Psoas muscle (tissue), 8 donors: Measurements from ENCODE around the gene FOXP4. TPM values are rescaled to one million over a fixed set of nuclear protein-coding genes. Genes with fewer than 3 reads are reported as not detected.
A peak's percentile ranks its signal among the peaks of the same experiment; 100 is the strongest.

Experiments used
- ATAC-seq, 4 donors: fragments of 200-7000 bp; cut with Tn5 transposase; one replicate each; pipeline ENCODE4 v1.9.1; 2020; ENCODE audit warnings: moderate library complexity in 3 of 4, mild to moderate bottlenecking in 2 of 4
- DNase-seq, 2 donors: peaks; one replicate each; pipeline ENCODE4 v3.0.0-alpha.2; 2020
- H3K27ac ChIP-seq: fragments of 200-600 bp; one replicate; pipeline ENCODE4 v1.8.0; 2022
- H3K27me3 ChIP-seq, 3 donors: fragments of 200-600 bp in 1 of 3; one replicate each; pipeline versions ENCODE4 v1.6.1 to v1.8.0; 2013 to 2022; ENCODE audit warnings: low read length in 2 of 3, mild to moderate bottlenecking in 2 of 3, moderate library complexity in 1 of 3; ENCODE audit not compliant: insufficient read depth in 3 of 3
- H3K36me3 ChIP-seq, 2 donors: fragments of 200-600 bp in 1 of 2; one replicate each; pipeline versions ENCODE4 v1.6.1 to v1.8.0; 2013 to 2022; ENCODE audit warnings: low read depth in 1 of 2, mild to moderate bottlenecking in 1 of 2, moderate library complexity in 1 of 2; ENCODE audit not compliant: insufficient read depth in 1 of 2
- H3K4me1 ChIP-seq: fragments of 200-600 bp; one replicate; pipeline ENCODE4 v1.8.0; 2022
- H3K4me3 ChIP-seq: fragments of 200-600 bp; one replicate; pipeline ENCODE4 v1.8.0; 2022; ENCODE audit warnings: mild to moderate bottlenecking
- H3K9me3 ChIP-seq: fragments of 200-600 bp; one replicate; pipeline ENCODE4 v1.8.0; 2022
- CTCF ChIP-seq: fragments of 200-600 bp; IDR thresholded peaks from one replicate; pipeline ENCODE4 v1.8.0; 2022; ENCODE audit warnings: antibody characterized with exemption
- WGBS, 3 donors: extraction: QIAGEN DNeasy Blood & Tissue Kit; methylation state at CpG; one replicate each; pipeline versions ENCODE4 v1.1.6 to v1.1.7; 2013; 5-methylcytosine and 5-hydroxymethylcytosine counted together
- intact Hi-C, 2 donors: fragments of 100-400 bp; cut with DNase I; formaldehyde crosslinking; loops; one replicate each; pipeline versions ENCODE4 v1.11.0 to v1.14.2; 2022
- polyA plus RNA-seq, 3 donors: library from polyadenylated mRNA; stranded (reverse); fragments of 200-250 nt; gene quantifications; one replicate each; pipeline ENCODE4 v1.2.3, GENCODE V29; 2013
- total RNA-seq, 4 donors: library from RNA; stranded (reverse); fragmentation: NEBNext Ultra II Directional in 2 of 4; extraction: Animal tissue kit (Norgen Biotek cat#: 25700) in 2 of 4; gene quantifications; one replicate each; pipeline versions ENCODE4 v1.2.1 to v1.2.4, GENCODE V29; 2021 to 2023
- donor health status: healthy with polysubstance abuse.
- donor health status: DM: no; HTN: no; CAD: no; lungs with moderate emphysema.
- donor health status: Bipolar disorder and iron deficiency.
- donor health status: healthy.
- donor health status: DM: yes; HTN: yes; CAD: no.
- donor health status: DM: no; HTN: no; CAD: no.
- donor health status: DM: no; HTN: no; CAD: no.
- donor health status: DM: yes; HTN: yes; CAD: no.

FOXP4 gene
- total and polyA plus RNA-seq, 7 donors = 4.6 to 12.2 (median 7.5) TPM

GRCh38 chr6:41564448-41565142 is 18.4 kb downstream of the FOXP4 start:
- H3K27ac ChIP-seq = no peak overlapping the region
- TF ChIP-seq CTCF = no peak
- intact Hi-C loops = no loop called here
- H3K4me1 ChIP-seq = peaks cover 18% of the 10 kb centered on the region
- peak in 1 of 2 donors; percentile 12 for DNase-seq
- no peaks in the 10 kb centered on the region for H3K9me3 ChIP-seq
- H3K4me3 ChIP-seq = no peak overlapping the region
- 96 to 98% (median 97%) methylated on average over 5 of the region's 5 CpGs for whole genome bisulfite sequencing, 3 donors
- no peaks in the 10 kb centered on the region for H3K27me3 ChIP-seq
- H3K36me3 ChIP-seq = peaks cover 0 to 37% of the 10 kb centered on the region in 2 donors
- no peak for ATAC-seq

- intact Hi-C loops = no loop called here
- H3K4me3 ChIP-seq = no peak overlapping the region
- peaks cover 0 to 37% of the 10 kb centered on the region in 2 donors for H3K36me3 ChIP-seq
- H3K4me1 ChIP-seq = peaks cover 18% of the 10 kb centered on the region
- H3K27ac ChIP-seq = no peak overlapping the region
- 95 to 96% (median 95%) methylated on average over 13 of the region's 13 CpGs for WGBS, 3 donors
- no peaks in the 10 kb centered on the region for H3K9me3 ChIP-seq
- DNase-seq = peak in 1 of 2 donors; percentile 28
- TF ChIP-seq CTCF = no peak
- no peak for ATAC-seq
- H3K27me3 ChIP-seq = no peaks in the 10 kb centered on the region
Measured at GRCh38 chr6:41565701-41566100, 19.5 kb downstream of the FOXP4 start.

GRCh38 chr6:41566961-41567360 is 20.8 kb downstream of the FOXP4 start:
- peaks cover 14% of the 10 kb centered on the region for H3K4me1 ChIP-seq
- no peak overlapping the region for H3K27ac ChIP-seq
- H3K4me3 ChIP-seq = no peak overlapping the region
- no peak for TF ChIP-seq CTCF
- peaks cover 0 to 37% of the 10 kb centered on the region in 2 donors for H3K36me3 ChIP-seq
- no peaks in the 10 kb centered on the region for H3K9me3 ChIP-seq
- intact Hi-C loops = no loop called here
- DNase-seq = no peak
- 88 to 95% (median 94%) methylated on average over 1 of the region's 1 CpG for WGBS, 3 donors
- ATAC-seq = no peak
- H3K27me3 ChIP-seq = no peaks in the 10 kb centered on the region

- no peak for TF ChIP-seq CTCF
- Histone ChIP-seq H3K27ac (no peak overlapping the region), H3K4me1 (peaks cover 11% of the 10 kb centered on the region), H3K4me3 (no peak overlapping the region), H3K27me3 (no peaks in the 10 kb centered on the region), H3K36me3 (peaks cover 0 to 37% of the 10 kb centered on the region in 2 donors), H3K9me3 (no peaks in the 10 kb centered on the region)
- intact Hi-C loops = no loop called here
- whole genome bisulfite sequencing, 3 donors = 55 to 93% (median 85%) methylated on average over 1 of the region's 1 CpG
- no peak for DNase-seq
- ATAC-seq = no peak
Measured at GRCh38 chr6:41567684-41568083, 21.5 kb downstream of the FOXP4 start.

GRCh38 chr6:41568202-41568584 is 22.0 kb downstream of the FOXP4 start:
- H3K4me3 ChIP-seq = no peak overlapping the region
- peaks cover 10% of the 10 kb centered on the region for H3K4me1 ChIP-seq
- ATAC-seq (no peak), DNase-seq (no peak)
- H3K27me3 ChIP-seq = no peaks in the 10 kb centered on the region
- peaks cover 0 to 37% of the 10 kb centered on the region in 2 donors for H3K36me3 ChIP-seq
- no peak overlapping the region for H3K27ac ChIP-seq
- TF ChIP-seq CTCF = no peak
- no peaks in the 10 kb centered on the region for H3K9me3 ChIP-seq
- 93 to 95% (median 94%) methylated on average over 6 of the region's 6 CpGs for WGBS, 3 donors
- intact Hi-C loops = no loop called here
